Mammary epithelial cell (primary cell): ENCODE results near the gene SNAP25.

Experiments used
- EZH2 ChIP-seq: IDR thresholded peaks from 2 replicates; pipeline ENCODE4 v1.6.1; 2012; ENCODE audit warnings: low read length, inconsistent platforms, borderline replicate concordance
- TF ChIP-seq, protein P1 (sequence below), 2 donors: IDR thresholded peaks in 1 of 2; conservative IDR thresholded peaks in 1 of 2; 2 replicates each; pipeline ENCODE4 v1.5.1; 2011 to 2012; ENCODE audit warnings: inconsistent platforms in 2 of 2, low read length in 2 of 2, mild to moderate bottlenecking in 2 of 2, control low read depth in 1 of 2, low read depth in 1 of 2; ENCODE audit not compliant: insufficient read depth in 1 of 2; ENCODE audit errors: extremely low read depth in 1 of 2

- TF ChIP-seq, protein P1, sequence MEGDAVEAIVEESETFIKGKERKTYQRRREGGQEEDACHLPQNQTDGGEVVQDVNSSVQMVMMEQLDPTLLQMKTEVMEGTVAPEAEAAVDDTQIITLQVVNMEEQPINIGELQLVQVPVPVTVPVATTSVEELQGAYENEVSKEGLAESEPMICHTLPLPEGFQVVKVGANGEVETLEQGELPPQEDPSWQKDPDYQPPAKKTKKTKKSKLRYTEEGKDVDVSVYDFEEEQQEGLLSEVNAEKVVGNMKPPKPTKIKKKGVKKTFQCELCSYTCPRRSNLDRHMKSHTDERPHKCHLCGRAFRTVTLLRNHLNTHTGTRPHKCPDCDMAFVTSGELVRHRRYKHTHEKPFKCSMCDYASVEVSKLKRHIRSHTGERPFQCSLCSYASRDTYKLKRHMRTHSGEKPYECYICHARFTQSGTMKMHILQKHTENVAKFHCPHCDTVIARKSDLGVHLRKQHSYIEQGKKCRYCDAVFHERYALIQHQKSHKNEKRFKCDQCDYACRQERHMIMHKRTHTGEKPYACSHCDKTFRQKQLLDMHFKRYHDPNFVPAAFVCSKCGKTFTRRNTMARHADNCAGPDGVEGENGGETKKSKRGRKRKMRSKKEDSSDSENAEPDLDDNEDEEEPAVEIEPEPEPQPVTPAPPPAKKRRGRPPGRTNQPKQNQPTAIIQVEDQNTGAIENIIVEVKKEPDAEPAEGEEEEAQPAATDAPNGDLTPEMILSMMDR (conservative IDR thresholded peaks at IDR 0.05 in 1 of 2, IDR thresholded peaks at IDR 0.05 in 1 of 2; ENCODE audit: extremely low read depth in 1 of 2, insufficient read depth in 1 of 2, low read depth in 1 of 2, low read length in 2 of 2) = no peak
- no peak for TF ChIP-seq EZH2
Measured at GRCh38 chr20:10324198-10324847, 105.7 kb downstream of the SNAP25 start.
